GM19452 (cell line): Measurements from ENCODE around the gene ESPL1.

Experiments
- ATAC-seq: cut with Tn5 transposase; IDR thresholded peaks from one replicate; pipeline ENCODE4 v1.9.1; 2021; ENCODE audit not compliant: unreplicated experiment

The ESPL1 gene

GRCh38 chr12:53230108-53230845 lies 37.8 kb upstream of the ESPL1 start:
- no peak for ATAC-seq

- no peak for ATAC-seq
Observed at GRCh38 chr12:53231671-53231920, 36.5 kb upstream of the ESPL1 start.

- no peak for ATAC-seq
Observed at GRCh38 chr12:53231921-53232645, 36.0 kb upstream of the ESPL1 start, which contains the start of gene RARG. RARG (minus strand) TSS chr12:53232209; CDS start chr12:53227545, 4,664 bp downstream.

GRCh38 chr12:53232646-53233461 lies 35.2 kb upstream of the ESPL1 start:
- no peak for ATAC-seq

- no peak for ATAC-seq
Observed at GRCh38 chr12:53233671-53234121, 34.4 kb upstream of the ESPL1 start.

GRCh38 chr12:53234271-53234914 lies 33.7 kb upstream of the ESPL1 start:
- no peak for ATAC-seq

GRCh38 chr12:53235164-53235563 lies 32.9 kb upstream of the ESPL1 start:
- no peak for ATAC-seq

GRCh38 chr12:53235742-53236442 lies 32.2 kb upstream of the ESPL1 start:
- no peak for ATAC-seq

GRCh38 chr12:53236443-53237111 lies 31.5 kb upstream of the ESPL1 start:
- no peak for ATAC-seq

- no peak for ATAC-seq
Observed at GRCh38 chr12:53239643-53240258, 28.3 kb upstream of the ESPL1 start.

- ATAC-seq, result no peak
Observed at GRCh38 chr12:53241623-53242412, 26.3 kb upstream of the ESPL1 start.

GRCh38 chr12:53244337-53244736 lies 23.8 kb upstream of the ESPL1 start:
- no peak for ATAC-seq

- ATAC-seq, result no peak
Observed at GRCh38 chr12:53245286-53245685, 22.8 kb upstream of the ESPL1 start.

- ATAC-seq, result peak; percentile 73
Observed at GRCh38 chr12:53251477-53252348, 16.4 kb upstream of the ESPL1 start.

- ATAC-seq, result no peak
Observed at GRCh38 chr12:53252349-53252916, 15.7 kb upstream of the ESPL1 start.

- no peak for ATAC-seq
Observed at GRCh38 chr12:53253298-53253697, 14.8 kb upstream of the ESPL1 start.

- no peak for ATAC-seq
Observed at GRCh38 chr12:53254816-53255545, 13.1 kb upstream of the ESPL1 start.
